GM18951 (cell line): ENCODE results near the gene PRKAG2.

Experiments
- POLR2A ChIP-seq: IDR thresholded peaks from 4 replicates; pipeline ENCODE4 v1.6.1; 2011; ENCODE audit warnings: mild to moderate bottlenecking; ENCODE audit not compliant: insufficient read length, insufficient read depth; ENCODE audit errors: extremely low read depth
- in situ Hi-C: fragments of 300-500 bp; cut with MboI; formaldehyde crosslinking; loops from one replicate; pipeline ENCODE4 v1.12.0; 2022; ENCODE audit warnings: low sequenced_read_pairs, mixed read lengths, inconsistent platforms; ENCODE audit not compliant: unreplicated experiment

Gene PRKAG2

GRCh38 chr7:151905766-151906165, 28.9 kb upstream of the PRKAG2 start:
- no peak for TF ChIP-seq POLR2A
- in situ Hi-C loops = no loop called here

- no peak for TF ChIP-seq POLR2A
- in situ Hi-C loops = no loop called here
Measured at GRCh38 chr7:151905353-151905752, 28.4 kb upstream of the PRKAG2 start.

GRCh38 chr7:151904270-151904669, 27.4 kb upstream of the PRKAG2 start:
- in situ Hi-C loops = no loop called here
- no peak for TF ChIP-seq POLR2A

GRCh38 chr7:151903249-151904032, 26.5 kb upstream of the PRKAG2 start:
- in situ Hi-C loops = no loop called here
- no peak for TF ChIP-seq POLR2A

- TF ChIP-seq POLR2A = no peak
- in situ Hi-C loops = no loop called here
Measured at GRCh38 chr7:151902311-151902710, 25.4 kb upstream of the PRKAG2 start.

GRCh38 chr7:151901828-151902227, 24.9 kb upstream of the PRKAG2 start:
- TF ChIP-seq POLR2A = no peak
- in situ Hi-C loops = no loop called here

- in situ Hi-C loops = no loop called here
- TF ChIP-seq POLR2A = no peak
Measured at GRCh38 chr7:151900986-151901621, 24.2 kb upstream of the PRKAG2 start.

- TF ChIP-seq POLR2A = no peak
Measured at GRCh38 chr7:151900591-151900985, 23.7 kb upstream of the PRKAG2 start.

GRCh38 chr7:151899513-151900360, 22.8 kb upstream of the PRKAG2 start:
- in situ Hi-C loops = no loop called here
- TF ChIP-seq POLR2A = no peak

More at GRCh38 chr7:151900591-151900985, 23.7 kb upstream of the PRKAG2 start:
- in situ Hi-C loops = no loop called here

- TF ChIP-seq POLR2A = no peak
- in situ Hi-C loops = no loop called here
Measured at GRCh38 chr7:151897951-151898686, 21.2 kb upstream of the PRKAG2 start.

- no peak for TF ChIP-seq POLR2A
- in situ Hi-C loops = no loop called here
Measured at GRCh38 chr7:151897161-151897731, 20.3 kb upstream of the PRKAG2 start.

- in situ Hi-C loops = no loop called here
- TF ChIP-seq POLR2A = no peak
Measured at GRCh38 chr7:151896486-151896885, 19.6 kb upstream of the PRKAG2 start.

- in situ Hi-C loops = no loop called here
- TF ChIP-seq POLR2A = no peak
Measured at GRCh38 chr7:151896086-151896485, 19.2 kb upstream of the PRKAG2 start.

GRCh38 chr7:151895631-151896031, 18.7 kb upstream of the PRKAG2 start:
- TF ChIP-seq POLR2A = no peak
- in situ Hi-C loops = no loop called here
